Stimulated activated CD8-positive, alpha-beta memory T cell treated with anti-CD3 and anti-CD28 coated beads, Interleukin-4, amount 100 ng/mL, for 1 hour (primary cell): ENCODE results near the gene GPRIN1.
"Not testable (repeated sequence)": the region's sequence is repeated elsewhere in the genome, so short reads cannot be mapped to it uniquely, and the experiment has no call there.

Experiments used
- DNase-seq, 2 donors: peaks; one replicate each; pipeline ENCODE4 v3.0.0-alpha.2; 2020; ENCODE audit warnings: low read depth in 2 of 2, low spot score in 1 of 2

GPRIN1 gene

DNA sequence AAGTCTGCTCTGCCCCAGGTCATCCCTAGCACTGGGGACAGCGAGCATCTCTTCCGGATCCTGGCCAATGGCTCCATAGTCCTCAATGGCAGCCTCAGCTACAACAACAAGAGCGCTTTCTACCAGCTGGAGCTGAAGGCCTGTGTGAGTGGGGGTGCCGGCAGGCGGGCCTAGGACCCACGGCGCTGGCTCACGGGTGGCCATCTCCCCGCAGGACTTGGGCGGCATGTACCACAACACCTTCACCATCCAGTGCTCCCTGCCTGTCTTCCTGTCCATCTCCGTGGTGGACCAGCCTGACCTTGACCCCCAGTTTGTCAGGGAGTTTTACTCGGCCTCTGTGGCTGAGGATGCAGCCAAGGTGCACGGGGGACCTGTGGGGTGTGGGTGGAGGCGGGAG, 34.9 kb downstream of the GPRIN1 start:
- DNase-seq: no peak

DNA sequence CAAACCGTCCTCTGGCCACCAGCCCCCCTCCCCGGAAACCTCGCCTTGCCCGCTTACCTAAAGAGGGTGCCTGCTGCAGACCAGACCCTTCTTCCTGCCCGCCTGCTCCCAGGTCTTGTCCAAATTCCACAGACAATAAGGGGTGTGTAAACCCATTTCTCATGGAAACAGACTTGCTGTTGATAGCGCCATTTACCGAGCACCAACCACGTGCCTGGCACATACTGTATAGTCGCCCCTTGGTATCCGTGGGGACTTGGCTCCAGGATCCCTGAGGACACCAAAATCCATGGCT, 35.7 kb downstream of the GPRIN1 start:
- no peak for DNase-seq

DNA sequence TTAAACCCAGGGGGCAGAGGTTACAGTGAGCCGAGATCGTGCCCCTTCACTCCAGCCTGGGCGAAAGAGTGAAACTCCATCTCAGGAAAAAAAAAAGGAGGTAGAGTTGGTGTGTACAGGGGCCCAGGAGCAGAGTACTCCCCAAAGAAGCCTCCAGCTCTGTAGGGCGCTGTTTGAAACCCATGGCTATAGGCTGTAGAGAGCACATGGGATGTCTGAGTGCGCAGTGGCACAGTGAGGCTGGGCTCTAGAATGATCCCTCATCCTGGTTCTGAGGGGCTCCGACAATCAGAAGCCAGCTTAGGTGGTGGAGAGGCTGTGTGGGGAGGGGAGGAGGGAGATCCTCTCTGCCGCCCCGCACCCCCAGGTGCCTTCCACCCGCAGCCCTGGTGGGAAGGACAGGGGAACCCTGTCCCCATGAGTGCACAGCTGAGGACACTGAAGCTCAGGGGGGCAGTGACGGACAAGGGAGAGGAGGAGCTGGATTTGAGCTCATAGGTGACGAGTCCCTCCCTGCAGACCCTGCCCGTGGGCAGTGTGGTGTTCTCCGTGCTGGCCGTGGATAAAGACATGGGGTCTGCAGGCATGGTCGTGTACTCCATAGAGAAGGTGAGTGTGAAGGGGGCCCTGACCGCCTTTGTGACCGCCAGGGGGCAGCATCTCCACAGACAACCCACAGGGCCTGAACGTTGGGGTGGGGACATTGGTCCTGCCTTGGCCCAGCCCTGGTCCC, 36.2 kb downstream of the GPRIN1 start:
- peak; percentile 72 to 76 for DNase-seq

DNA sequence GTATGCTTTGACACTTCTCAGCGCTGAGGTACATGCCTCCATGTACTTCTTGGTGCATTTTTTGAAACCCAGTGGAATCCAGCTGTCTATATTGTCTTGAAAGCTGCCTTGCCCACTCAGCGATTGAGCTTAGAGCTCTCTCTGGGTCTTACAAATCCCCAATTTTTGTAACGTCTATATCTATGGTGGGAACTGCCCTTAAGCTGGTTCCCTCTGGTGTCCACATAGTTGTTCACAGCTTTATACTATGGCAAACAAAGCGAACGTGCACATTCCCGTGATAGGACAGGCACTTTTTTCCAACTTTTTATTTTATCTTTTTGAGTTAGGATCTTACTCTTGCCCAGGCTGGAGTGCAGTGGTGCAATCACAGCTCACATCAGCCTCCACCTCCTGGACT, 39.9 kb downstream of the GPRIN1 start:
- no peak for DNase-seq

DNA sequence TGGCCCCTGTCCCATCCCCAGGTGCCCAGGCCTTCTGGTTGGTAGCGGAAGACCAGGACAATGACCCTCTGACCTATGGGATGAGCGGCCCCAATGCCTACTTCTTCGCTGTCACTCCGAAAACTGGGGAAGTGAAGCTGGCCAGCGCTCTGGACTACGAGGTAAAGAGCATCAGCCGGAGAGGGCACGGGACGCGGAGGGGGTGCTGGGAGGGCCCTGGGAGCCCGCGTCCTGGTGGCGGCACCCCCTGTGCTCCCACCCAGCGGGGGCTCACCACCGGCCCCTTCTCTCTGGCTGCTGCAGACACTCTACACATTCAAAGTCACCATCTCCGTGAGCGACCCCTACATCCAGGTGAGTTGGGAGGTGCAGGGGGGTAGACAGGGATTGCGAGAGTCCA, 41.3 kb downstream of the GPRIN1 start:
- DNase-seq: no peak

DNA sequence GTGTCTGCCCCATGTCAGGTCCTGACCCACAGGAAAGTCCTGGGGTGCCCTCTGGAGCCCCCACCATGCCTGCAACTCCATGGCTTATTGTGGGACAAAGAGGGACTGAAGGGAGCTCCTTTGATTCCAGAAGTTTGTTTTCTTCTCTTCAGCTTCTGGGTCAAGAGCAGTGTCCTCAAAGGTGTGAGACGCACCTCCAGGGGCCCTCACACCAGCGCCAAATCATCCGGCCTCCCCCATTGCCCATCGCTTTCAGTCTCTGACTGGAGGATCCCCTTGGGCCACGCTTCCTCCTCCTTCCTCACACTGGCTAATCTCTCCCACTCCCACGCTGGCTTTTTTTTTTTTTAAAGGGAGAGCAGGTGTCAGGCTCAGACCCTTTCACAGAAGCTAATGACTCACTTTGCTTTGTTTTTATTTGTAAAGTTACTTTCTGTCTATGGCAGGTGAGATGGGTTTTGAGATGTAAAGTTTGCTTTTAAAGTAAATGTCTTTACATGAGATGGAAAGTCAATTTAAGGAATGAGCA, 44.1 kb downstream of the GPRIN1 start:
- DNase-seq: no peak

DNA sequence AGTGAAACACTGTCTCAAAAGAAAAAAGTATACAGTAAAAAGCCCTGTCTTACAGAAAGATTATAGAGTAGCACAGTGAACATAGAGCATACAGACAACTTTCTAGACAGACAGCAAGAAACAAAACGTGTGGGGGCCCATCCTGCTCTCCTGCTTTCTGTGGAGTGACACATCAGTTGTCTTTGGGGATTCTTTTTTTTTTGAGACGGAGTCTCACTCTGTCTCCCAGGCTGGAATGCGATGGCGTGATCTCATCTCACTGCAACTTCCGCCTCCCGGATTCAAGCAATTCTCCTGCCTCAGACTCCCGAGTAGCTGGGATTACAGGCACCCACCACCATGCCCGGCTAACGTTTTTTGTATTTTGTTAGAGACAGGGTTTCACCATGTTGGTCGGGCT, 46.0 kb downstream of the GPRIN1 start:
- DNase-seq: no peak

DNA sequence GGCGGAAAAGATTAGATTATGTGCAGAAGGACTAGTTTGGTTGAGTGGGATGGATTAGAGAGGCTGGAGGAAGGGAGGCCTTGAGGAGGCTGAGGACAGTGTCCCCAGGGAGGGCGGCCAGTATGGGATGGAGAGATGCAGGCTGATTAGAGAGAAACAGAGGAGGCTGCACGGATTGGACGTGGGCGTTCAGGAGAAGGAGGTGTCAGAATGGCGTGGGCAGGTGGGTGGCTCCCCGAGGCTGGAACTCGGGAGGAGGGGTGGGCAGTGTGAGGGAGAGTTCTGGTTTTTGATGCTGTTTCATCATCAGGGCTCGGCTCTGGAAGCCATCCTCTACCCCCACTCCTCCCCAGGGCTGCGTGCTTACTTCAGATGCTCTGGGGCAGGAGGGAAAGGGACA, 47.8 kb downstream of the GPRIN1 start:
- no peak for DNase-seq

DNA sequence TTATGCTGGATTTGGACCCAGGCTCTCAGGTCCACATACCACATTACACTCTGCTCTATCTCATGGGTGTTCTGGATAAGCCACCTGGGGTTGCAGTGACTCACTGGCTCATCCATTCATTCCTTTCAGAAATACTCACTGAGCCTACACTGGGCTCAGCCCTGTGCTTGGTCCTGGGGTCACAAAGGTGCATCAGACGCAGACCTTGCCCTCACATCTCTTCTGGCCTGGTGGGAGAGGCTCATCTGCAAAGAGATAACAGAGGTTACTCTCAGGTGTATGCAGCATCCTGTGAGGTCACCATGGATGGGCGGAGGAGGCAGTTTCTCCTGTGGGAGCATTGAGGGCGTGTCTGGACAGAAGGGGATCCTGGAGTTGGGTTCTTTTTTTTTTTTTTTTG, 48.7 kb downstream of the GPRIN1 start:
- DNase-seq: no peak

DNA sequence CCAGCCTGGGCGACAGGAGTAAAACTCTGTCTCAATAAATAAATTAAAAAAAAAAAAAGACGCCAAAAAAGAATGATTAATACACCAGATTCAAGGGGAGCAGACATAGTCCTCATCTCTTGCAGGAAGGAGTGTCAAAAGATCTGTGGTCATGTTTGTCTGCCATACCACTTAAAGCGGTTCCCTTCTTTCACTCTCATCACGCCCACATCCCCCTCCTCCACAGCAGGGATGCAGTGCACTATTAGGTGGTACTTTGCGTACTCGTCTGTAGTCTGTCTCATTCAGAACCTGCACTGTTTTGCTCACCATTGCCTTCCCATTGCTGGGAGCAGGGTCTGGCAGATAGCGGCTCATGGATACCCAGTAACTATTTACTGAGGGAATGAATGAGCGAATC, 49.6 kb downstream of the GPRIN1 start:
- DNase-seq: no peak

DNA sequence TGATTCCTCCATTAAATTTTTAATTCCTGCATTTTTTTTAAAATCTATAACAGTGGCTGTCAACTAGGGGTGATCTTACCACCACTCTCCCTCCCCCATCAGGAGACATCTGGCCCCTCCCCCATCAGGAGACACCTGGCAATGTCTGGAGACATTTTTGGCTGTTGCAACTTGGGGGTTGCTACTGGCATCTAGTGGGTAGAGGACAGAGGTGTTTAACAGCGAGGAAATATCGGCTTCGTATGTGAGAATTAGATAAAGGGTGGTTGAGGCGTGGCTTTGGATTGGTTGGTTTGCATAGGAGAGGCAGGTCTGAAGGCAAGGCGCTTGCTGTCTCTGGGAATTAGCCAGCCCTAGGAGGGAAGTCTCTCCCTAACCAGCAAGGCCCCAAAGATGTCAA, 50.3 kb downstream of the GPRIN1 start:
- no peak for DNase-seq

DNA sequence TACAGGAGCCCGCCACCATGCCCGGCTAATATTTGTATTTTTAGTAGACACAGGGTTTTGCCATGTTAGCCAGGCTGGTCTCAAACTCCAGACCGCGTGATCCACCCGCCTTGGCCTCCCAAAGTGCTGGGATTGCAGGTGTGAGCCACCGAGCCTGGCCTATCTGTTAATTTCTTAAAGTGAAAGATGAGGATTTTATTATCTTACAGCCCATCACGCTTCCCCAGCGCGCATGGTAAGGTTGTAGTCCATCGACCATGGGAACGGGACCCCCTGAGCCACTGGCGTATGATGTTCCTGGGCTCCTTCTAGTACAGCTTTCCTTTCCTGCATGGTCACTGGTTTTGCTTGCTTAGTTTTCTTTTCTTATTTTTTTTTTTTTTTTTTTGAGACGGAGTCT, 52.1 kb downstream of the GPRIN1 start:
- DNase-seq: no peak

DNA sequence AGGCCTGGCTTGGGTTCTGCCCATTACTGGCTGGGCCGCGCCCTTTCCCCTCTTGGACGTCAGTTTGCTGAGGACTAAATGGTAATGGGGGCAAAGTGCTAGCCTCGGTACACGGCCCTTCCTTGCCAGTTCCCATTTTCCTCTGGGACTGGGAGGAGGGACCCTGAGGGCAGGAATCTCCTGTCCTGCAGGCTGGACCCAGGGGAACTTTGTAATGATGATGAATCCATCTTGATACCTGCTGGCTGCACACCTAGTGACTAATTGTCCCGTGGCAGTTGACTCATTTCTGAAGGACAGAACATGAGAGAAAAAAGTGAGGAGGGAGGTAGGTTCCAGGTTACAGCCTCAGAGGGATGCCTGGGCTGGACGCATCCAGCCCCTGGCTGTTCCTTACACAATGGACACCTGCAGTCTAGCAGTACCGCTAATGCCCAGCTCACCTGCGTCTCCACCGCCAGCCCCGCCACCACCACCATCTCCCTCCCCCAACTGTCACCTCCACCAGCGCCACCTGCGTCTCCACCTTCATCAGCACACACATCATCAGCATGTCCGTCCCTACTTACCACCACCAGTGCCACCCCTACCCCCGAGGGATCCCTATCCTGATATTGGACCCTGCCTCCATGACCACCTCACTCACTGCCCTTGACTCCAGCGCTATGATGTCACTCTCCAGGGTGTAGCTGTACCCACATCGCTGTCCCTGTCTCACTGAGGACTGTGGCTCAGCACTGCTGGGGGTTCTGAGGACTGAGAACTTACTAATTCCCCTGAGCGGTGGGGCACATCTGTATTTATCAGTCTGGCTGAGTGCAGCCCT, 56.5 kb downstream of the GPRIN1 start:
- no peak for DNase-seq

DNA sequence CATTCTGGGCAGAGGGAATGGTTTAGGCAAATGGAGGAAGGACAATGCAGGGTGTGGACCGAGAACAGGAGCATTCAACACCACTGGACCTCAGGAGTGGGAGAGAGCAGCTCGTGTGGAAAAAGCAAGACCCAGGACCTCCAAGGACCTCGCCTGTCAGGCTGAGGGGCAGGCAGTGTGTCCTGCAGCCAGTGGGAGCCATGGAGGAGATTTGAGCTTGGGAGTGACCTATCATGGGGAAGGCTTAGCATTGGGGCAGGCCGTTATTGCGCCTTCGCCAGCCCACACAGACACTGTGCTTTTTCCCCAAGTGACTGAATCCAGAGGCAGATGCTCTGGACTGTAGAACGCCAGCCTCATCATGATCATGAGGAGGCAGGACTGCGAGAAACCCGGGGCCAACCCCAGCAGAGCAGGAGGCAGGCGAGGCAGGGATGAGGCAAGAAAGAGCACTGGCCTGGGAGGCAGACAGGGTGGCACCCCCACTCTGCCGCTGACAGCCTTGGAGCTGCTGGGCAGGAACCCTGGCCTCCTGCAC, 57.6 kb downstream of the GPRIN1 start:
- DNase-seq: no peak

DNA sequence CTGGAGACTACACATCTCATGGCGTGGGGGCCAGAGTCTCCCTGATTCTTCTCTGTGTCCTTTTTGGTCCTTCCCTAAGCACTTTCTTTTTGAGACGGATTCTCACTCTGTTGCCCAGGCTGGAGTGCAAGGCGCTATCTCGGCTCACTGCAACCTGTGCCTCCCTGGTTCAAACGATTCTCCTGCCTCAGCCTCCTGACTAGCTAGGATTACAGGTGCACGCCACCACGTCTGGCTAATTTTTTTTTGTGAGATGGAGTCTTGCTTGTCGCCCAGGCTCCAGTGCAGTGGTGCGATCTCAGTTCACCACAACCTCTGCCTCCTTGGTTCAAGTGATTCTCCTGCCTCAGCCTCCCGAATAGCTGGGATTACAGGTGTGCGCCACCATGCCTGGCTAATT, 59.0 kb downstream of the GPRIN1 start:
- not testable (repeated sequence) for DNase-seq

DNA sequence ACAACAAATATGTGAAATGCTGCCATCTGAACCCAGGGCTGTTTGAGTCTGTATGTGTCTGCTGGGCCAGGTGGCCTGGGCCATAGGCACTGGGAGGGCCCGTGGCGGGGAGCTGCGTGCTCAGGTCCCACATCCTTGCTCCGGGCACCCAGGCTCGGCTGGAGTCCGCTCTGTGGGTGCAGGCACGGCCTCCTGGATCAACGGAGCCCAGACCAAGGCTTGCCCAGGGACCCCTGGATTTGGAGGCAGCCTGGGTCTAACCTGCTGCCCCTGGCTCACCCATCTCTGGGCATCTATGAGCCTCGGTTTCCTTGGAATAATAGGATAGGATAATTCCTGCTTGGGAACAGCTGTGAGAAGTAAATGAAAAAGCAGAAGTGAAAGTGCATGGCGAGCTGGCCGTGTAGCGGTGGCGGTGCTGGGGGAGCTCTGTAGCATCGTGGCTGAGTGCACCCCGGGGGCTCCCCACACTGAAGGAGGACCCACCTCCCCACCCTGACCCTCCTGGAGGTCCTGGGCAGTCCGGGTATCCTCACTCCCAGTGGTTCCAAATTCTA, 59.6 kb downstream of the GPRIN1 start:
- no peak for DNase-seq

DNA sequence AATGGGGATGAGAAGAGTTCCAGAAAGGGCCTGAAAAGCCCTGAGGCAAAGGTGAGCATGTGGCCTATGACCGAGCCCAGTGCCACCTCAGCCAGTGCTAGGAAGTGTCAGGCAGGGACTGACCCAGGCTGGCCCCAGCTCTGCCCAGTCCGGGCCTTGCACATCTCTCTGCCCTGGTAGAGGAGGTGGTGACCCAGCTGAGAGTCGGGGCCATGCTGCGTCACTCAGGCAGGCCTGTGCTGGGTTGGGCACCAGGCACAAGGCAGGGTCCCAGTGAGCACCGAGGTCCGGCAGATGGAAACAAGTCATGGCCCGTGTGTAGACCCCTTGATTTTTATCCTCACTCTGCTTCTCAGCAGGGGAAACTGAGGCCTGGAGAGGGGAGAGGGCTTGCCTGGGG, 60.1 kb downstream of the GPRIN1 start:
- DNase-seq: no peak

DNA sequence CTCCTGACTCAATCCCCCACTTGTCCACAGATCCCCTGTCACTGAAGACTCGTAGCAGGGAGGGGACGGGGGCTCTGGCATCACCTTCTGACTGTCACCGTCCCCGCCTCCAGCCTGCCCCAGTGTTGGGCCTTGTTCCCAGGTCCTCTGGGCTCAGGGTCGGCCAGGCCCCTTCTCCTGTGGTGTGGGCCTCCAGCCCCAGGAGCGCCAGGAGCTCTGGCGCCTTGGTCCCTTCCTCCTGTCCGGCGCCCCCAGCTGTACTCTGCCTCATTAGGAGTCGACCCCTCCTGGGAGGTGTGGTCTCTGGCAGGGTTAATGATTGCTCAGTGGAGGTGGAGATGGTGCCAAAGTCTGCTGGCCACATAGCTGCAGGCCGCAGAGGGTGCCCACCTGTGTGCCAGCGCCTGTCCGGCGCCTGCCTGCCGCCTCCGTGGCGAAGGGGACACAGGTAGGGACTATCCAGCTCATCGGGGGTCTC, 61.0 kb downstream of the GPRIN1 start, which contains the start of gene CDHR2:
Gene CDHR2 (plus strand): TSS at position 376 of the 478 bp plus-strand sequence. CDS start 16,011 bp downstream, outside the sequence.
- DNase-seq: no peak

DNA sequence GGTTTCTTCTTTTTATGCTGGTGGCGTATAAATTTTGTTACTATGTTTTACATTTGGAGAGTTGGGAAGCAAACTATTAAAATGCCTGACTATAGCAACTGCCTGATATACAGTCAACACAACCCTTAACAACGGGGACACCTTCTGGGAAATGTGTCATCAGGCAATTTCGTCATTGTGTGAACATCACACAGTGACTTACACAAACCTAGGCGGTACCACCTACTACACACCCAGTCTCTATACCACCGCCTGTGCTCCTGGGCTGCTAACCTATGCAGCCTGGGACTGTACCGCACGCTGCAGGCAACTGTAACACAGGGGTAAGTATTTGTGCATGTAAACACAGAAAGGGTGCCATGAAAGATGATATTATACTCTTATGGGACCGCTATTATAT, 62.2 kb downstream of the GPRIN1 start:
- DNase-seq: no peak
